DLD1 (cell line): ENCODE measurements around the gene ACMSD.
"Not testable (repeated sequence)": the region's sequence is repeated elsewhere in the genome, so short reads cannot be mapped to it uniquely, and the experiment has no call there.

Experiments
- in situ Hi-C: cut with HindIII; loops from 2 replicates; pipeline ENCODE4 v1.10.0; 2017; ENCODE audit warnings: low sequenced_read_pairs

ACMSD gene

GRCh38 chr2:134847582-134847981 is 9.2 kb downstream of the ACMSD start:
- in situ Hi-C loops, result not testable (repeated sequence)

GRCh38 chr2:134852518-134852917 is 14.1 kb downstream of the ACMSD start:
- in situ Hi-C loops, result no loop called here

GRCh38 chr2:134855709-134856108 is 17.3 kb downstream of the ACMSD start:
- in situ Hi-C loops, result no loop called here

GRCh38 chr2:134858245-134858644 is 19.8 kb downstream of the ACMSD start:
- in situ Hi-C loops, result no loop called here

- in situ Hi-C loops, result no loop called here
Observed at GRCh38 chr2:134861173-134861572, 22.8 kb downstream of the ACMSD start.

GRCh38 chr2:134862069-134862468 is 23.7 kb downstream of the ACMSD start:
- in situ Hi-C loops, result no loop called here

GRCh38 chr2:134862674-134863073 is 24.3 kb downstream of the ACMSD start:
- in situ Hi-C loops, result no loop called here

- in situ Hi-C loops, result no loop called here
Observed at GRCh38 chr2:134863446-134863845, 25.0 kb downstream of the ACMSD start.

- in situ Hi-C loops, result no loop called here
Observed at GRCh38 chr2:134865067-134865787, 26.8 kb downstream of the ACMSD start.

GRCh38 chr2:134866498-134867099 is 28.2 kb downstream of the ACMSD start:
- in situ Hi-C loops, result no loop called here

- in situ Hi-C loops, result no loop called here
Observed at GRCh38 chr2:134869946-134870736, 31.7 kb downstream of the ACMSD start.

- in situ Hi-C loops, result no loop called here
Observed at GRCh38 chr2:134873152-134873551, 34.7 kb downstream of the ACMSD start.

GRCh38 chr2:134875309-134875708 is 36.9 kb downstream of the ACMSD start:
- in situ Hi-C loops, result no loop called here

- in situ Hi-C loops, result no loop called here
Observed at GRCh38 chr2:134882773-134883172, 44.4 kb downstream of the ACMSD start.

GRCh38 chr2:134883552-134884293 is 45.3 kb downstream of the ACMSD start:
- in situ Hi-C loops, result no loop called here

- in situ Hi-C loops, result no loop called here
Observed at GRCh38 chr2:134884435-134884834, 46.0 kb downstream of the ACMSD start.

- in situ Hi-C loops, result no loop called here
Observed at GRCh38 chr2:134892282-134893035, 54.0 kb downstream of the ACMSD start.

- in situ Hi-C loops, result no loop called here
Observed at GRCh38 chr2:134897932-134898331, 59.5 kb downstream of the ACMSD start.

GRCh38 chr2:134899204-134899603 is 60.8 kb downstream of the ACMSD start:
- in situ Hi-C loops, result no loop called here

GRCh38 chr2:134900151-134900550 is 61.7 kb downstream of the ACMSD start:
- in situ Hi-C loops, result no loop called here
